ENCODE results near the gene RPSA.

DNA sequence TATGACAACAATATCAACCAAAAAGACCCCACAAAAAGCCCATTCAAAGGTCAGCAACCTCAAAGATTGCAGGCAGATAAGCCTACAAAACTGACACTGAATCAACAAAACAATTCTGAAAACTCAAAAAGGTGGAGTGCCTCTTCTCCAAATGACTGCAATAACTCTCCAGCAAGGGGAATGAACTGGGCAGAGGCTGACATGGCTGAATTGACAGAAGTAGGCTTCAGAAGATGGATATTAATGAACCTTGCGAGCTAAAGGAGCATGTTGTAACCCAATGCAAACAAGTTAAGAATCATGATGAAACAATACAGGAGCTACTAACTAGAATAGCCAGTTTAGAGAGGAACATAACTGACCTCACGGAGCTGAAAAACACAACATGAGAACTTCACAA lies 43.7 kb upstream of the RPSA start:
- no peak for TF ChIP-seq CTCF (conservative IDR thresholded peaks at IDR 0.05; ENCODE audit: low read length)
- TF ChIP-seq EZH2phosphoT487 (IDR thresholded peaks at IDR 0.05; ENCODE audit: borderline replicate concordance), result no peak
